SK-N-MC (cell line): ENCODE results near the gene POP4.

ENCODE experiments used
- DNase-seq: peaks from one replicate; pipeline ENCODE4 v3.0.0-alpha.2; 2011; ENCODE audit warnings: low read depth, low spot score
- H3K27ac ChIP-seq: fragments of 200-600 bp; sonication (generic); 2 replicates; pipeline ENCODE4 v1.5.1; 2016; ENCODE audit warnings: mixed run types
- H3K36me3 ChIP-seq: fragments of 200-600 bp; sonication (generic); 2 replicates; pipeline ENCODE4 v1.6.1; 2017; ENCODE audit warnings: antibody characterized with exemption, low read length, mixed read lengths; ENCODE audit not compliant: insufficient read depth
- H3K4me3 ChIP-seq: fragments of 200-600 bp; sonication (generic); 2 replicates; pipeline ENCODE4 v1.5.1; 2016
- H3K9ac ChIP-seq: fragments of 200-600 bp; sonication (generic); 2 replicates; pipeline ENCODE4 v1.8.0; 2017; ENCODE audit warnings: mixed run types, mixed read lengths; ENCODE audit not compliant: insufficient read length
- H3K9me3 ChIP-seq: fragments of 200-600 bp; sonication (generic); 2 replicates; pipeline ENCODE4 v1.6.1; 2017; ENCODE audit warnings: low read depth, mild to moderate bottlenecking, antibody characterized with exemption, low read length, moderate library complexity, mixed read lengths
- EZH2 ChIP-seq: fragments of 200-600 bp; sonication (generic); IDR thresholded peaks from one replicate; pipeline ENCODE4 v1.6.1; 2017; ENCODE audit warnings: antibody characterized with exemption
- FOXP2 ChIP-seq: optimal IDR thresholded peaks from 2 replicates; pipeline ENCODE3; 2011; ENCODE audit warnings: mild to moderate bottlenecking, moderate library complexity; ENCODE audit not compliant: insufficient read depth; ENCODE audit errors: extremely low read length, control extremely low read depth
- POLR2AphosphoS5 ChIP-seq: IDR thresholded peaks from 2 replicates; pipeline ENCODE4 v1.6.1; 2012; ENCODE audit warnings: mild to moderate bottlenecking, low read depth, low read length, borderline replicate concordance

POP4 gene

DNA sequence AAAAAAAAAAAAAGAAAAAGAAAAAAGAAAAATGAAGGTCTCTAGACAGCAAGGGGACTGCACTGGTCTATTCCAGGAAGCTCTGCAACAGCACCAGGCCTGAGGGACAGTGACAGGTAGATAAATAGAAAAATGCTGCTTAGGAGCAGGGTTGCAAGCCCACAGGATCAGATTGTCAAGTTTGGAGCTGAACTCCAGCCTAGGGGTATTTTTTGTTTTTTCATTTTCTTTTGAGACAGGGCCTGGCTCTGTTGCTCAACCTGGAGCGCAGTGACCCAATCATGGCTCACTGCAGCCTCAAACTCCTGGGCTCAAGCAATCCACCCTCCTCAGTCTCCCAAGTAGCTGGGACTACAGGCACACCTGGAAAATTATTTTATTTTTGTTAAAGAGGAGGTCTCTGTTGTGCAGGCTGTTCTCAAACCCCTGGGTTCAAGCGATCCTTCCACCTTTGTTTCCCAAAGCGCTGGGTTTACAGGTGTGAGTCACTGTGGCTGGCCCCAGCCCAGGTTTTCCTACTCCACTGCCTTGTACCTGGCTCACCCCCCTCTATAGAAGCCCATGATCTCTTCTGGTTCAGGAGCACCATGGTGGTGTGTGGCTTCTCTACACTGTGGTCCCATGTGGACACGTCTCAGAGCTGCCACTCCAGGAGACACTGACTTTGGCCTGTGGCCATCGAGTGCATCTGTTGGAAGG is 23.9 kb downstream of the POP4 start:
- Histone ChIP-seq H3K36me3 (no peaks in the 10 kb centered on the region), H3K4me3 (no peak overlapping the region), H3K9me3 (no peaks in the 10 kb centered on the region), H3K27ac (no peak overlapping the region), H3K9ac (no peak overlapping the region)
- no peak for DNase-seq
- TF ChIP-seq POLR2AphosphoS5 (no peak), FOXP2 (no peak)

- Histone ChIP-seq H3K4me3 (no peak overlapping the region), H3K36me3 (no peaks in the 10 kb centered on the region), H3K9me3 (no peaks in the 10 kb centered on the region), H3K9ac (no peak overlapping the region), H3K27ac (no peak overlapping the region)
- no peak for TF ChIP-seq POLR2AphosphoS5
- TF ChIP-seq EZH2 = no peak
- no peak for TF ChIP-seq FOXP2
- DNase-seq = no peak
These were observed 24.6 kb downstream of the POP4 start for GRCh38 chr19:29630655-29631054.

- Histone ChIP-seq H3K4me3 (no peak overlapping the region), H3K36me3 (no peaks in the 10 kb centered on the region), H3K9ac (no peak overlapping the region), H3K9me3 (no peaks in the 10 kb centered on the region), H3K27ac (no peak overlapping the region)
- no peak for DNase-seq
- TF ChIP-seq POLR2AphosphoS5 = no peak
- no peak for TF ChIP-seq EZH2
- TF ChIP-seq FOXP2 = no peak
These were observed 25.4 kb downstream of the POP4 start for GRCh38 chr19:29631450-29631849.

DNA sequence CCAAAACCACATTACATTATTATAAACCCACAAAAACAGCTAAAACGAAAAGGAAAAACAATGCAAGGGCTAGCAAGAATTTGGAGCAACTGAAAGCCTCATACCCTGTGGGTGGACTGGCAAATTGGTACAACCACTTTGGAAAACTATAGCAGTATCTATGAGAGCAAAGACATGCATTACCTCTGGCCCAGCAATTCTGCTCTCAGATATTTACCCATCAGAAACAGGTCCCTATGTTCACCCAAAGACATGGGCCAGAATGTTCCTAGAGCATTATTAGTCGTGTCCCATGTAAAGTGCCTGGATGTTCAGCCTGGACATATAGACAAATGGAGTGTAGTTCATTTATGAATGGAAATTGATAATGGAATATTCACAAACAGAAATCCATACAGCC is 27.9 kb downstream of the POP4 start:
- DNase-seq = no peak
- Histone ChIP-seq H3K9me3 (no peaks in the 10 kb centered on the region), H3K36me3 (no peaks in the 10 kb centered on the region), H3K4me3 (no peak overlapping the region), H3K27ac (no peak overlapping the region), H3K9ac (no peak overlapping the region)
- TF ChIP-seq POLR2AphosphoS5 (no peak), EZH2 (no peak), FOXP2 (no peak)

DNA sequence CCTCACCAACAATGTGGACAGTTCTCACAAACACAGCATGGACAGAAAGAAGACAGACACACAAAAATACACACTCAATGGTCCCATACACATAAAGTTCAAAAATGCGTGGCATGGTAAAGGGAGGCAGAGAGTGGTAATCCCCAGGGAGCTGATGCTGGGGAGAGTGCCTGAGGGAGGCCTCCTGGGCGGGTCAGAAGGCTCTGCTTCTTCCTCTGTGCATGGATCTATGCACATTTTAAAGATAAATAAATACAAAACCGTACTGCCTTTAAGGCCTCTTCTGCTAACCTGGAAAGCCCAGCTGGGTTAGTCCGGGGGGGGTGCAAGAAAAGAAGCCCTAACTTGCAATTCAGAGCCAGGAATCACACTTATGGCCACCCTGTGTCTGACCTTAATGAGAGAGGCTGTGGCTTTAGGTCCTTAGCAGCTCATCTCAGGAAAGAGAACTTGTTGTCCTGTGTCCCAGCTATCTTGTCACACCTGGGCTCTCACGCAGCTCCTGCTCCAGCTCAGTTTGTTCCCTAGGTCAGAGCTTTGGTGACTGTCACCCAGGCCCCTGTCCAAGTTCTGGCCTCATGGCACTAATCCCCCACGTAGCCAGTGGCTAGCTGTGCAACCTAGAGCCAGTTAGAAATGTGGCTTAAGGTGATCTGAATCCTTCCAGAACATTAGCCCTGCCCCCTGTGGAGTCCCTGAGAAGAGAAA is 28.5 kb downstream of the POP4 start:
- no peak overlapping the region for H3K4me3 ChIP-seq
- no peaks in the 10 kb centered on the region for H3K9me3 ChIP-seq
- no peak overlapping the region for H3K27ac ChIP-seq
- H3K36me3 ChIP-seq = no peaks in the 10 kb centered on the region
- no peak for DNase-seq
- TF ChIP-seq POLR2AphosphoS5 (no peak), EZH2 (no peak), FOXP2 (no peak)
- H3K9ac ChIP-seq = no peak overlapping the region

- no peak for DNase-seq
- Histone ChIP-seq H3K4me3 (no peak overlapping the region), H3K36me3 (no peaks in the 10 kb centered on the region), H3K9me3 (no peaks in the 10 kb centered on the region), H3K9ac (no peak overlapping the region), H3K27ac (no peak overlapping the region)
- TF ChIP-seq POLR2AphosphoS5 = no peak
- no peak for TF ChIP-seq FOXP2
- TF ChIP-seq EZH2 = no peak
These were observed 29.9 kb downstream of the POP4 start for GRCh38 chr19:29635963-29636362.

DNA sequence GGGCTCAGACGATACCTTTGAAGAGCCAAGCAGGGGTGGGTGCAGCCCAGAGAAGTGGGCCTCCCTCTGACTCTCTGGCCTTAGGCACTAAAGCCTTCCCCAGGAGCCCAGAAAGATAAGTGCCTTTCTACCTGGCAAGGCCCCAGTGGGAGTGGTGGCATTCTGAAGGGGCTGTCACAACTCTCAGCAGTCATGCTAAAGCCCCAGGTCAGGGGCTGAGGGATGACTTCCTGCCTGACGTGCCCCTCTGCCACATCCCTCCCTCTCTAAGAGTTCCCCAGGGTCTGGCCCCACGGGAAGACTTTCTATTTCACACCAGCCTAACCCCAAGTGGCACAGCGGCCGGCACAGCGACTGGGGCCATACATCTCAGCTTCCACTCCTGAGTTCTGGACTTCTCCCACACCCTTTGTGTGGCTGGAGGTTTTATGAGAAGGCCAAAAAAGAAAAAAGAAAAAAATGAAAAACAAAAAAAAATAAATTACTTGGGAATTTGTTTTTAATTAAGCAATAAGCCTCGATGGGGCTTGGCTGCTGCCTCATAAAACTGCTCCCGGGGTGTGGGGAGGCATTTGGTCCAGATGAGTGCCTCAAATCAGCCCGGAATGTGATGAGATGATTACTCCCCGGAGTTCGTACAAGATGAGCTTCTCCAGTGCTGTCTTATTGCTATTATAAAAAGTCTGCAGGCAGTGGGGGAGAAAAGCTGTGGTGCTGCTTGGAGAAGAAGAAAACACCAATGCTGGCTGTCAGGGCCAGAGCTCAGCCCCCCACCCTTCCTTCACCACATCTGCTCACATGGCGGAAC is 30.7 kb downstream of the POP4 start:
- Histone ChIP-seq H3K9ac (no peak overlapping the region), H3K9me3 (no peaks in the 10 kb centered on the region), H3K36me3 (no peaks in the 10 kb centered on the region), H3K4me3 (peak overlapping the region; percentile 33), H3K27ac (peak overlapping the region; percentile 60; the same call in 1 of the 2 replicates)
- TF ChIP-seq FOXP2 (no peak), POLR2AphosphoS5 (no peak), EZH2 (no peak)
- DNase-seq = no peak

DNA sequence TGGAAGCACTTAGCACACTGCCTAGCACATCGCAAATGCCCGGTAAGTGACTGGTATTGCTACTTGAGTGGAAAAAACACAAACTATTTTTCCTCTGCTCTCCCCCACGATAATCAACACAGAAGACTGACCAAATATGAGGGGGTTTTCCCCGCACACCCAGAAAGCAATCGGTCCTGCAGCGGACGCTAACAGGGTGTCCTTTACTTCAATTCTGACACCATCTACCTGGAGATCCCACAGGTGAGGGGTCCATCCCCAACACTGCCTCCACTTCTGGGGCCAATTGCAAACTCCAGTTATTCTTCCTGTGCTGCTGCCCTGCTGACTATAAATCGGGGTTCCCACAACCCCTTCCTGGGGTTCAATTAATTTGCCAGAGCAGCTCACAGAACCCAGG is 33.0 kb downstream of the POP4 start:
- H3K36me3 ChIP-seq = no peaks in the 10 kb centered on the region
- H3K9ac ChIP-seq = no peak overlapping the region
- DNase-seq = no peak
- no peak overlapping the region for H3K4me3 ChIP-seq
- H3K27ac ChIP-seq = no peak overlapping the region
- TF ChIP-seq FOXP2 (no peak), POLR2AphosphoS5 (no peak), EZH2 (no peak)
- H3K9me3 ChIP-seq = no peaks in the 10 kb centered on the region
